GM19467 (cell line): ENCODE data around the gene TMEM51.
"Not testable (repeated sequence)": the region's sequence is repeated elsewhere in the genome, so short reads cannot be mapped to it uniquely, and the experiment has no call there.

ENCODE experiments used
- ATAC-seq: cut with Tn5 transposase; IDR thresholded peaks from one replicate; pipeline ENCODE4 v1.9.1; 2021; ENCODE audit warnings: mild to moderate bottlenecking, moderate library complexity; ENCODE audit not compliant: unreplicated experiment

TMEM51 gene

DNA sequence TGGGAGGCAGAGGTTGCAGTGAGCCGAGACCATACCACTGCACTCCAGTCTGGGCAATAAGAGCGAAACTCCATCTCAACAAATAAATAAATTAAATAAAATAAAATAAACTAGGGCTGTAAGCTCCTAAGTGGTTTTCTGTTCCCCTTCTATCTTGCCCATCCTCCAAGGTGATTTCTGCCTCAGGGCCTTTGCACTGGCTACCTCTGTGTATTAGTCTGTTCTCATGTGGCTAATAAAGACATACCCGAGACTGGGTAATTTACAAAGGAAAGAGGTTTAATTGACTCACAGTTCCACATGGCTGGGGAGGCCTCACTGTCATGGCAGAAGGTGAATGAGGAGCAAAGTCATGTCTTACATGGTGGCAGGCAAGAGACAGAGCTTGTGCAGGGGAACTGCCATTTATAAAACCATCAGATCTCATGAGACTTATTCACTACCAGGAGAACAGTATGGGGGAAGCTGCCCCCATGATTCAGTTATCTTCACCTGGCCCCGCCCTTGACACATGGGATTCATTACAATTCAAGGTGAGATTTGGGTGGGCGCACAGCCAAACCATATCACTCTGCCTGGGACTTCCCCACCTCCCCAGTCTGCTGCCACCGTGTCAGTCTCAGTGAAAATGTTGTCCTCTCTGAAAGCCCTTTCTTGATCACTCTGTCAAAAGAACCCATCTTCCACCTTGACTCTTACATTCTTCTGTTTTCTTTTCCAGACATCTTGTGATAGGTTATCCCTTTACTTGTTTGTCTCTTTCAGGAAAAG lies 22.0 kb downstream of the TMEM51 start:
- not testable (repeated sequence) for ATAC-seq

DNA sequence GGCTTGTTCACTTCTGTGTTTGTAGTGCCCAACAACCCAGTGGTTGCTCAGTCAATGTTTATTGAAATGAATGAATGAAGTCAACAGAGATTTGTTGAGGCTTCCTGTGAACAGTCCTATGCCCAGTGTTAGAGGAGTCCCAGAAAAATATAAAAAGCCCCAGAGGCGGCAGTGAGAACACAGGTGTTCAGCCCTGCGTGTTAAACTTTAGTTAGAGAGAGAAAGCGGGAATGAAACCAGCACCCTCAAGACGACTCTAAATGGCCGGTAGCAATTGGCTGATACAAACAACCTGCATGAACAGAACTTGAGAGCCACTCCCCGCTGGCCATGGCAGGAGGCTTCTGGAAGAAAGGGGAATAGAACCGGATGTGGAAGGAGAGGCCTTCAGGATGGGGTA lies 22.6 kb downstream of the TMEM51 start:
- no peak for ATAC-seq

DNA sequence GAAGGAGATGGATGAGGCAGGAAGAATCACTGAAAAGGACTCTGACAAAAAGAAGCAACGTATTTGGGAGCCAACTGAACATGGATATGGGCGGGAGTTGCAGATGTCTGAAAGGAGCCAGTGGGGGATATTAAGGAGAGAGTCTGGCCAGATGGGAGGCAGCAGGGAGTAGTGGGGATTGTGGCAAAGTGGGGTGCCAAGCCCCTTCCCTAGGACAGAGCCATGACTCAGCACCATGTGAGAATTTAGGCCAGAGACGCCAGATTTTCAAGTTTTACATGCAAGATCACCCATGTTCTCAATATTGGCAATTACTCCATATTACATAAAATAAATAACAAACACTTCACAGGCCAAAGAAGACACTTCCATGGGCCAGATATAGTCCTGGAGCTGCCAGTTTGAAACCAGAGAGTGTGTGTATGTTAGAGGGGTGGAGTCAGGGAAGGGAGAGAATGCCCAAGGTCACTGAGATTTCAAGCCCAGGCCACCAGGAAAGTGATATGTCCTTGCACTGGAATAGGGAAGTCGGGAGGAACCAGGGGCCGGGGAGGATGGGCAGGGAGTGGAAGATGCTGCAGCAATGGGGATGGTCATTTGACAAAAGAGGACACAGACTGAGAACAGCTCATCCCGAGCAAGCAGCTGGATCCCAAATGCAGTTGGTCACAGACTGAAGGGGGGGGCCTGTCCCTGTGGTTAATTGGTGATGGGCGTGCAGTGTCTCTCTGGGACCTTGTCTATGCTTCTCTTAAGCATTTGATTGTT lies 23.5 kb downstream of the TMEM51 start:
- ATAC-seq = no peak

DNA sequence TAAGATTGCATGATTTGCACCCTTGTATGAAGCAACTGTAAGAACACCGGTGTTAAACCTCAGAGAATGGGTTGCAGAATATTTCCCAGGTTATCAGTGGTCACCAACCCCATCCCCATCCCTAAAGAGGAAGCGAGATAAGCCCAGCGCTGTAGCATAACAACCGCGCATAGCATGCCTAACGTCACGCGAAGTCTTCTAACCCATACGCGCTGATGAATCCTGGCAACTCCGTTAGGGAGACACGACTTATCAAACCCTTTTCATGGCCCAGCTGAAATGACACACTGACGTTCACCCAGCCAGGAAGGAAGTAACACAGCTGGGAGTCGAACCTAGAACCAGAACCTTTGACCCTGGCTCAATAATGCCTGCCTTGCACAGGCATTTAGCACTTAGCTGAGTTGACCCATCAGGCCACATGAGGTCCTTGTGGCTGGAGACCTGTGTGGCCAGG lies 24.2 kb downstream of the TMEM51 start:
- no peak for ATAC-seq

DNA sequence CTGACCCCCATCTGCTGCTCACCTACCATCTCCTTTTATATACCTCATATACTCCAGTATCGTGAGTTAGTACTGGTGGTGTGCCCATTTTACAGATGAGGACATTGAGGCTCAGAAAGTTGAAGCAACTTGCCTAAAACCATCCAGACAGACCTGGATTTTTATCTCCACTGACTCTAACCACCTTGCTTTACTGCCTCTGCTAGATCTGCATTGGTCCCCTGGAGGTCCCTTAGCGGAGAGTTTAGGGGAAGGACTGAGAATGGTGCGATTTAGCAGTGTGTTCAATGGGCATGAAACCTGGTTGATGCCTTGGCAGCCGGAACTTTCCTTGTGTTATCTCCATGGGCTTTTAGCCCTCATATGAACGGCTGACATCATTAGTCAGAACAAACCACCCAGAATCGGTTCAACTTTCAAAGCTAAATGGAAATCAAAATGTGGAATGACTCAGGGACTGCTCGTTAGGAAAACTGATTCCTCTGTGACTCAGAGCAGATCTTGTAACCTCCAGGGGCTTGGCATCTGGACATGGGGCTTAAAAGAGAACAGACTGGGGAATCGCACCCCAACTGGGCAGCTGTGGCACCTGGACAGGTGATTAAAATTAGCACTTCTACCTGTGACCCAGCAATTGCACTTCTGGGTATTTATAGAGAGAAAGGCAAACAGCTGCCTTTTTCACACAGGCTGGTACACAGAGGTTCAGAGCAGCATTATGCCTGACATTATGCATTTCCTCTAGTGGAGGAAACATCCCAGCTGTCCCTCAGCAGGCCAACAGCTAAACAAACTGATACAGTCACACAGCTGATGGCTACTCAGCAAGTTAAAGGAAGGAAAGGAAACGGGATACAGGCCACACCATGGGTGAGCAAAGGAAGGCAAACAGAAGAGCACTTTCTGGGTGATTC lies 25.3 kb downstream of the TMEM51 start:
- ATAC-seq = no peak

GRCh38 chr1:15179485-15179883 lies 25.9 kb downstream of the TMEM51 start:
- no peak for ATAC-seq

- no peak for ATAC-seq
These were observed 26.6 kb downstream of the TMEM51 start for GRCh38 chr1:15180189-15180588.

DNA sequence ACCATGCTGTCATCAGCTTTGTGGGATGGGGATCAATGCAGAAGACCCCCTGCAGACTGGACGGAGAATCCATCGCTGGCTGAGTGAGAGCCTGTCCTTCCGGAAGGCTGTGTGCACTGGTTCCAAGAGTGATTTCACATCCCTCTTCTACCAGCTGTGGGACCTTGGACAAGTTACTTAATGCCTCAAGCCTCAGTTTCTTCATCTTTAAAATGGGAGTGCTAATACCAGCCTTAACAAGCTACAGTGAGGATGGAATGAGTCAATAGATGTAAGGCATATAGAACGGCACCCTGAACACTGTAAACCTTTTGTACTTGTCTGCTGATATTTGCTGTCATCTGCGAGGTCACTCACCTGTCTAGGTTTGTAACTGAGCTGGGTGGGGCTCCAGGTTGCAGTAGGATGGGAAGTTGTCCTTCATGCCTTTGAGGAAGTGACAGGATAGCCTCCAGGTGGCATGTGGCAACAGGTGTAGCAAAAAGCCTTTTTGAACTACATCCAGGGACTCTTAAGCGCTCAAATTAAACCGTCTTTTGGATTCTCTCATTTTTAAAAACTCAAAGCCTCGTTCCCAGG lies 27.5 kb downstream of the TMEM51 start:
- ATAC-seq = no peak

- no peak for ATAC-seq
These were observed 28.0 kb downstream of the TMEM51 start for GRCh38 chr1:15181564-15181963.

GRCh38 chr1:15184436-15185241 lies 31.1 kb downstream of the TMEM51 start:
- no peak for ATAC-seq

- ATAC-seq = no peak
These were observed 32.1 kb downstream of the TMEM51 start for GRCh38 chr1:15185617-15186016.

GRCh38 chr1:15186073-15186845 lies 32.7 kb downstream of the TMEM51 start:
- no peak for ATAC-seq

DNA sequence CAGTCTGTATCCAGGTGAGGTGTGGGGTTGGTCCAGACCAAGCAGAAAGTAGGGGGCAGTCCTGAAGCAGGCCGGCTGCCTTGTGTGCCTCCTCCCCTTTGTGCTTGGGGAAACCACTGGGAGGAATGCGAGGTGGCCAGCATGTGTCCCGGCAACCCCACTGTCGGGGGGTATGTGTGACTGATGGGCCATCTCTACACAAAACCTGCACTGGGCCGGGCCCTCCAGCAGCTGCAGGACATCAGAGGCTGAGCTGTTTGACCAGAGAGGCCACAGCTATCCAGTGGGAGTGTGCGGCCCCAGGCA lies 33.3 kb downstream of the TMEM51 start:
- ATAC-seq = no peak

DNA sequence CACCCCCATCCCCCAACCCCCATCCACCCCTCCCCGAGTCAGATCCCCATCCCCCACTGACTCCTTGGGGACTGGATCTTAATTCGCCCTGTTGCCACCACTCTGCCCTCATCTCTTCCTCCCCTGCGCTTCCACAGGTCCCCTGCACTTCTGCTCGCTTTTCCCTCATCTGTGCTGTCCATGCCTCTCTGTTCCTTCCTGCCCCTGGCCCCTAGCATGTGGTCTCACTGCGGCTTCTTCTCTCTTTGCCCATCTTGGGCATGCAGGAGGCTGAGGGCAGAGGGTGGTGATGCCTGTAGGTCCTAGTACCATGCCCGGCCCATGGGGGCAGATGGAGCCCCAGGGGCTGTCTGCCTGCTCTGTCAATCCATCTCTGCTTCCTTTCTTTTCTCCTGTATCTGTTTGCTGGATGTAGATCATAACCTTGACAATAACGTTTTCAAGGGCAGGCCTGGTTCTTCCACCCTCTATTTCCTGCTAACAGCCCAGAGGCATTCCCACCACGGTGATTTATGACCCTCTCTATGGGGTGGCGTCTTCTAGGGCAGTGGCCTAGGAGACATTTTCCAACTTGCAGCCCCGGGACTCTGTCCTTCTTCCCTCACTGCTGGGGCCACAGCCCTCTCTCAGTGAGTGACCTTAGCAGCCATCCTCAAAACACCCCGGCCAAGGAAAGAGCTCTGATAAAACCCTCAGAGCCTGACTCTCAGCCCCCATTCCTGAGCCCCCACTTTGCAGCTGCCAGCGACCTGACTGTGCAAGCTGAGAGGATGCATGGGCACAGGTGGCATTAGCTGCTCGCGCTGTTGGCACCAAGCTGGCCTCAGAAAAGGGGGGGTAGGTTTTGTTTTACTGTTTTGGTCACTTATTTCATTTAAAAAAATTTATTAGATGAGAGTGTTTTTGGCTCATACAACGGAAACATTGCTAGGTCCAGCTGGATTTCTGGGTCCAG lies 33.9 kb downstream of the TMEM51 start:
- no peak for ATAC-seq

- no peak for ATAC-seq
These were observed 34.6 kb downstream of the TMEM51 start for GRCh38 chr1:15188130-15188524.

GRCh38 chr1:15188678-15189077 lies 35.1 kb downstream of the TMEM51 start:
- no peak for ATAC-seq

GRCh38 chr1:15189692-15190370 lies 36.3 kb downstream of the TMEM51 start:
- no peak for ATAC-seq

- no peak for ATAC-seq
These were observed 37.7 kb downstream of the TMEM51 start for GRCh38 chr1:15191267-15191666.
